ACC112 (cell line): ENCODE results near the gene R3HDM4.
"Not testable (repeated sequence)": the region's sequence is repeated elsewhere in the genome, so short reads cannot be mapped to it uniquely, and the experiment has no call there.

Experiments
- H2AFZ ChIP-seq: fragments of 200-600 bp; sonication (generic); one replicate; pipeline ENCODE4 v1.6.0; 2017; ENCODE audit warnings: antibody characterized with exemption, low read length; ENCODE audit not compliant: unreplicated experiment
- H3K27ac ChIP-seq: fragments of 200-600 bp; sonication (generic); 2 replicates; pipeline ENCODE4 v1.5.1; 2014; ENCODE audit warnings: low read depth, mild to moderate bottlenecking, antibody characterized with exemption, low read length, moderate library complexity
- H3K27me3 ChIP-seq: fragments of 200-600 bp; sonication (generic); 2 replicates; pipeline ENCODE4 v1.6.1; 2014; ENCODE audit warnings: mild to moderate bottlenecking, antibody characterized with exemption, low read length, moderate library complexity, mixed read lengths; ENCODE audit not compliant: insufficient read depth
- H3K36me3 ChIP-seq: fragments of 200-600 bp; sonication (generic); 2 replicates; pipeline ENCODE4 v1.6.1; 2016; ENCODE audit warnings: mild to moderate bottlenecking, antibody characterized with exemption, low read length, moderate library complexity, mixed read lengths; ENCODE audit not compliant: insufficient read depth
- H3K4me1 ChIP-seq: fragments of 200-600 bp; sonication (generic); one replicate; pipeline ENCODE4 v1.6.1; 2016; ENCODE audit warnings: low read length, mixed read lengths; ENCODE audit not compliant: insufficient read depth, unreplicated experiment, control insufficient read depth
- H3K4me3 ChIP-seq: fragments of 200-600 bp; sonication (generic); 2 replicates; pipeline ENCODE4 v1.5.1; 2014; ENCODE audit warnings: mild to moderate bottlenecking, low read depth, low read length
- H3K79me2 ChIP-seq: fragments of 200-600 bp; sonication (generic); one replicate; pipeline ENCODE4 v1.6.0; 2016; ENCODE audit warnings: low read length; ENCODE audit not compliant: control insufficient read depth, unreplicated experiment, insufficient read depth

R3HDM4 gene

GRCh38 chr19:885536-886224 is 27.3 kb downstream of the R3HDM4 start:
- peaks cover 5% of the 10 kb centered on the region; the same call in 1 of the 2 replicates for H3K36me3 ChIP-seq
- no peak overlapping the region for H3K4me3 ChIP-seq
- no peaks in the 10 kb centered on the region for H3K79me2 ChIP-seq
- H2AFZ ChIP-seq, result no peak overlapping the region
- no peak overlapping the region for H3K27ac ChIP-seq
- no peaks in the 10 kb centered on the region for H3K4me1 ChIP-seq
- H3K27me3 ChIP-seq, result no peaks in the 10 kb centered on the region

- peaks cover 5% of the 10 kb centered on the region; the same call in 1 of the 2 replicates for H3K36me3 ChIP-seq
- no peak overlapping the region for H2AFZ ChIP-seq
- H3K4me3 ChIP-seq, result no peak overlapping the region
- no peak overlapping the region for H3K27ac ChIP-seq
- no peaks in the 10 kb centered on the region for H3K27me3 ChIP-seq
- H3K4me1 ChIP-seq, result no peaks in the 10 kb centered on the region
- H3K79me2 ChIP-seq, result no peaks in the 10 kb centered on the region
Observed at GRCh38 chr19:884420-885211, 28.4 kb downstream of the R3HDM4 start.

GRCh38 chr19:883661-884211 is 29.3 kb downstream of the R3HDM4 start:
- no peak overlapping the region for H2AFZ ChIP-seq
- no peaks in the 10 kb centered on the region for H3K27me3 ChIP-seq
- no peak overlapping the region for H3K4me3 ChIP-seq
- H3K36me3 ChIP-seq, result peaks cover 5% of the 10 kb centered on the region; the same call in 1 of the 2 replicates
- no peak overlapping the region for H3K27ac ChIP-seq
- no peaks in the 10 kb centered on the region for H3K79me2 ChIP-seq
- no peaks in the 10 kb centered on the region for H3K4me1 ChIP-seq

GRCh38 chr19:882871-883497 is 30.0 kb downstream of the R3HDM4 start:
- H3K27me3 ChIP-seq, result no peaks in the 10 kb centered on the region
- H3K4me1 ChIP-seq, result no peaks in the 10 kb centered on the region
- H2AFZ ChIP-seq, result no peak overlapping the region
- no peak overlapping the region for H3K4me3 ChIP-seq
- no peak overlapping the region for H3K27ac ChIP-seq
- H3K36me3 ChIP-seq, result peaks cover 5% of the 10 kb centered on the region; the same call in 1 of the 2 replicates
- no peaks in the 10 kb centered on the region for H3K79me2 ChIP-seq

- no peaks in the 10 kb centered on the region for H3K79me2 ChIP-seq
- H3K4me1 ChIP-seq, result no peaks in the 10 kb centered on the region
- H3K4me3 ChIP-seq, result no peak overlapping the region
- no peak overlapping the region for H3K27ac ChIP-seq
- no peak overlapping the region for H2AFZ ChIP-seq
- H3K36me3 ChIP-seq, result peaks cover 5% of the 10 kb centered on the region; the same call in 1 of the 2 replicates
- H3K27me3 ChIP-seq, result no peaks in the 10 kb centered on the region
Observed at GRCh38 chr19:881385-882071, 31.5 kb downstream of the R3HDM4 start.

GRCh38 chr19:879711-880438 is 33.1 kb downstream of the R3HDM4 start:
- H3K4me3 ChIP-seq, result no peak overlapping the region
- no peaks in the 10 kb centered on the region for H3K79me2 ChIP-seq
- no peaks in the 10 kb centered on the region for H3K27me3 ChIP-seq
- H3K36me3 ChIP-seq, result peaks cover 5% of the 10 kb centered on the region; the same call in 1 of the 2 replicates
- H3K27ac ChIP-seq, result no peak overlapping the region
- no peak overlapping the region for H2AFZ ChIP-seq
- H3K4me1 ChIP-seq, result no peaks in the 10 kb centered on the region

GRCh38 chr19:878751-879561 is 34.1 kb downstream of the R3HDM4 start:
- H3K79me2 ChIP-seq, H2AFZ ChIP-seq, H3K27ac ChIP-seq, H3K27me3 ChIP-seq, H3K4me1 ChIP-seq, H3K4me3 ChIP-seq, H3K36me3 ChIP-seq: not testable (repeated sequence)

- not testable (repeated sequence) for H3K4me3 ChIP-seq, H3K27ac ChIP-seq, H3K4me1 ChIP-seq, H3K36me3 ChIP-seq, H3K27me3 ChIP-seq, H3K79me2 ChIP-seq, H2AFZ ChIP-seq
Observed at GRCh38 chr19:877992-878660, 34.9 kb downstream of the R3HDM4 start.

- Histone ChIP-seq H3K4me3 (no peak overlapping the region), H3K79me2 (no peaks in the 10 kb centered on the region), H2AFZ (no peak overlapping the region), H3K27ac (no peak overlapping the region), H3K36me3 (peaks cover 5% of the 10 kb centered on the region; the same call in 1 of the 2 replicates), H3K27me3 (no peaks in the 10 kb centered on the region), H3K4me1 (no peaks in the 10 kb centered on the region)
Observed at GRCh38 chr19:876780-877314, 36.2 kb downstream of the R3HDM4 start.
